ENCODE data around the gene AIF1.

DNA sequence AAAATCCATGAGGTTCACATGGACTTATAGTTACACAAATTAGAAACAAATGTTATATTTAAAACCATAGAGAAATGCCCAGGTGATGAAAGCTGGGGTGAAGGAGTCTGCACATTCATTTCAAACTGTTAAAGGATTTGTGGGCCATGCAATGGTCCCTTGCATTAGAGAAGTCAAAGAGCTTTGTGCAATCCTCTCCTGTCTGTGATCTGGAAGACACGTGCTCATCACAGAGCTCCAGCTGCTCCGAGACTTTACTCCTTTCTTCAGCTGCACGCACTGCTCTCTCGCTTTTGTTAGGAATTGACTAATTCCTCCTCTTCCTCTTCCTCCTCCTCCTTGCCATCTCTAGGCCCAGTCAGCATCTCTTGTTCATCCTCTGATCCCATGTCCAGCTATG, 4.1 kb upstream of the AIF1 start:
- TF ChIP-seq GATA2 (IDR thresholded peaks at IDR 0.05; ENCODE audit: low read depth, low read length): no peak
- TF ChIP-seq GATA3 (IDR thresholded peaks at IDR 0.05; ENCODE audit: low read depth, low read length): no peak

Data from SH-SY5Y (cell line).